GM19467 (cell line): ENCODE results near the gene DRAM1.
"Not testable (repeated sequence)": the region's sequence is repeated elsewhere in the genome, so short reads cannot be mapped to it uniquely, and the experiment has no call there.

ENCODE experiments used
- ATAC-seq: cut with Tn5 transposase; IDR thresholded peaks from one replicate; pipeline ENCODE4 v1.9.1; 2021; ENCODE audit warnings: mild to moderate bottlenecking, moderate library complexity; ENCODE audit not compliant: unreplicated experiment

DRAM1 gene, protein sequence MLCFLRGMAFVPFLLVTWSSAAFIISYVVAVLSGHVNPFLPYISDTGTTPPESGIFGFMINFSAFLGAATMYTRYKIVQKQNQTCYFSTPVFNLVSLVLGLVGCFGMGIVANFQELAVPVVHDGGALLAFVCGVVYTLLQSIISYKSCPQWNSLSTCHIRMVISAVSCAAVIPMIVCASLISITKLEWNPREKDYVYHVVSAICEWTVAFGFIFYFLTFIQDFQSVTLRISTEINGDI

DNA sequence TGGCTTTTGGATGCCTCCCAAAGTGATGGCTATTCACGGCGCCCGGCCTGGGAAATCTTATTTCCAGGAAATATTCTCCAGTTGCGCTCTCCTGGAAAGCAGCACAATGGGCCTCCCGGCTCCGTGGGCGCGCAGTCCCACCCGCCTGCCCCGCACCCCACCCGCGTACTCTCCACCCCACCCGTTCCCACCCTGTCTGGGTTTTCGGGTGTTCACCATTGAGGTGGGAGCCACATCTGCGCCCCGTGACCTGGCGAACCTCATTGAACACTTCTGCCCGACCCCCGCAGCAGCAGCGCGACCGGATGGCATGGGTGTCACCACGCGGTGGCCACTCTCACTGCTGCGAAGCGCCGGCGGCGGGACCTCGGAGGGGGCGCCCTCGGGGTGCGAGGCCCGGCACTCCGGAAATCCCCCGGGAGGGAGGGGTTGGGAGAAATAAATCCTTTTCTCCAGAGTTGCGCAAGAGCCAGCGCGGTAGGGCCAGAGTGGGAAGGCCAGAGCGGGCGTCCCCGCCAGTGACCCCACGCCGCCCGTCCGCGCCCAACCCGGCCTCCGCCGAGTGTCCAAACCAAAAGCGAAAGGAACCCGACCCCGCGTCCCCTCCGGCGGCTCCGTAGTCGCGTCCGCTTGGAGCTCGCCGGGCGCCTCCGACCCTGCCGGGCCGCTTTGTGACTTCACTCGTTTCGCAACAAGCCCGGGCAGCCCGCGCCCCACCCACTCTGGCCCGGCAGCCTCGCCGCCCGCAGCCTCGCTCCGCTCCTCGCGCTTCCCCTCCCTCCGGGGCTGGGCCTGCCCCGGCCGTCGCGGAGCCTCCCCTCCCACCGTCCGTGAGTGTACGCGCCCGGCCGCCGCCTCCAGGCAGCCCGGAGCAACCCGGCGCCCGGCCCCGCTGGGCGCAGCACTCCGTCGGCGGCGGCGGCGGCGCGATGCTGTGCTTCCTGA lies at the start of gene DRAM1:
TSS of gene DRAM1 (plus strand) at position 720 of the 945 bp plus-strand sequence. CDS start at position 930, 210 bp downstream.
- ATAC-seq: peak; percentile 86

DNA sequence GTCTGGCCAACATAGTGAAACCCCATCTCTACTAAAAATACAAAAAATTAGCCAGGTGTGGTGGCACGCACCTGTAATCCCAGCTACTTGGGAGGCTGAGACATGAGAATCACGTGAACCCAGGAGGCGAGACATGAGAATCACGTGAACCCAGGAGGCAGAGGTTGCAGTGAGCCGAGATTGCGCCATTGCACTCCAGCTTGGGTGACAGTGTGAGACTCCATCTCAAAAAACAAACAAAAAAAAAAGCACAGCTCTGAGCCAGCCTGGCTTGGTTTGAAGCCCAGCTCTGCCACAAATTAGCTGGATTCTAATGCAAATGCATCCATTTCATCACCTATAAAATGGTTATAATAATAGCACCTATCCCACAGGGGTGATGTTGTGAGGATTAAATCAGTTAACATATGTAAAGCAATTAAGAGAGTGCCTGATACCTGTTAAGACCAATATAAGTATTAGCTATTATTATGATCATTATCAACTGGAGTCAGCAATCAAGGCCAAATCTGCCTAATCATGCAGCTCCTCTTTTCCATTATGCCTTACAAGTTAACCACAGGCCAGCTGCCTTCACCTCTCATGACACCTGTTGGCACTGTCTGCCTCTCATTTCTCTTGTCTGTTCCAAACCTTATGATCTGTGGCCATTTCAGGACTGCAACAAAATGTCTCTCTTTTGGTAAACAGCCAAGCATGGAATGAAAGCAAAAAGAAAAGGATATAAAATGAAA lies 48.8 kb upstream of the DRAM1 start:
- ATAC-seq: no peak

DNA sequence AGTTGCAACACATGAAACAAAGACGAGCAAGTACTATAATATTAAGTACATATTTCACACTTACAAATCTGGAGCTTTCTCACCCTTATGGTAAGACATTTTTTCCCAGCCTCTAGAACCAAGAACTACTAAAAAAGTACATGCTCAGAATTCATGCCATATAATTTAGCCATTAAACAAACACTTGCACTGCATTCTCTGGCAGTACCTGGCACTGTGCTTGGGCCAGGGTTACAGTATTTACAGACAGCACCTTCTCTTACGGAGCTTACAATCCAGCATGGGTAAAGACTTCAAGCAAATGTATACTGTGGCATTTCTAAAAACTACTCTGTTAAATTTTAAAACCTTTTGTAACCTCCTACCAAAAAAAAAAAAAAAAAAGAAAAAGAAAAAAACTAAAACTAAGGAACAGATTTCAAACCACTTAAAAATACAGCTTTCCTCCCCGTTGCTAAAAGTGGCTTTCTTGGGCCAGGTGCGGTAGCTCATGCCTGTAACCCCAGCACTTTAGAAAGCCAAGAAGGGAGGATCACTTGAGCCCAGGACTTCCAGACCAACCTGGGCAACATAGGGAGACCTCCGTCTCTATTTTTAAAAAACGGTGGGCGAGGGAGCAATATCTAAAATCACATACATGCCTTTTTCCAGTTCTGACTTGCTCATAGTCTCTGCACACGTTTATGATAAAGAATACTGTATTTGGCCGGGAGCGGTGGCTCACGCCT lies 47.6 kb upstream of the DRAM1 start:
- ATAC-seq: no peak

DNA sequence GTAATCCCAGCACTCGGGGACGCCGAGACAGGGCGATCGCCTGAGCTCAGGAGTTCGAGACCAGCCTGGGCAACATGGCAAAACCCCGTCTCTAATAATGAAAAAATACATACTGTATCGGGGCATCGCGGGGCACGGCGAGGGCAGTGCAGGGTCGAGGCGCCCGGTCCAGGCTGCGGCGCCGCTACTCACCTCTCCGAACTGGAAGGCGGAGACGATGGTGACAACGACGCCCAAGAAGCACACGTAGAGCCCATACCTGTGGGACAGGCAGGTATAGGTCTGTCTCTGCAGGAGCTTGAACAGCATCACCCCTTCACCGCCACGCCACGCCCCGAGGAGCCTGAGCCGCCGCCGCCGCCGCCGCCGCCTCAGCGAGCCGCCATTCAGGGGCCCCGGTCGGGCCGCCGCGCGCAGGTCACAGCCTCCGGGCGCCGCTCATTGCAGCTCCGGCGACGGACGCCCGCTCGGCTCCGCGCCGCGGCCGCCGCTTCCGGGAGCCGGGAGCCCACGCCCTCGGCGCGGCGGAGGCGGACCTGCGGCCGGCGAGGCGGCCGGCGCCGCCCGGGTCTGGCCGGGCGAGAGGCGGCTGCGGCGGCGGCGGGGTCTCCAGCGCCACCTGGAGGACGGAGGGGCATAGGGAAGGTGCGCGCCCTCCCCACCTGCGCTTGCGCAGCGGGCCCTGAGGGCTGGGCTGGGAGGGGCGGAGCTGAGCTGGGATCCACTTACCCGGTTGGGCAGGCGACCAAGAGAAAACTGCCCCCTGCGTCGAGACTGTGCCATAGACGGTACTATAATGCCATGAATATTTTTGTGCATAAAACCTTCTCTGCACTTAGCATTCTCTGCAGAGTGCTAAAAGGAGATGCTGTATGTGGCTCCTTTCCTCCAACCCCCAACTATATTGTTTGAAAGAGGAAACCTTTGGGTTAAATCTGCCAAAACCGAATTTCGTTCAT lies 46.7 kb upstream of the DRAM1 start, which contains the start of gene GNPTAB:
TSS of gene GNPTAB (minus strand) at position 593 of the 959 bp plus-strand sequence. CDS start at position 309, 284 bp downstream.
- peak; percentile 94 for ATAC-seq

DNA sequence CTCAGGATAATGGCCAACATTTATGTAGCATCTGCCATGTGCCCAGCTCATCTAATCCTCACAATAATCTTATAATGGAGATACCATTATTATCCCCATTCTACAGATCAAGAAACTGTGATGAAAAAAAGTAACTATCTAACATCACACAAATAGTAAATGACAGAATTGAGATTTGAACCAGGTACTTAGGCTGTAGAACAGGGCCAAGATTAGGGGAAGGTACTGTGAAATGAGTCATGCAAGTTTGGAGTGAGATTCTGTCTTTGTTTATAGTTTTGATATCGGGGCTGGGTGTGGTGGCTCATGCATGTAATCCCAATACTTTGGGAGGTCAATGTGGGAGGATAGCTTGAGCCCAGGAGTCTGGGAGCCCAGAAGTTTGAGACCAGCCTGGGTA lies 45.4 kb upstream of the DRAM1 start:
- no peak for ATAC-seq

DNA sequence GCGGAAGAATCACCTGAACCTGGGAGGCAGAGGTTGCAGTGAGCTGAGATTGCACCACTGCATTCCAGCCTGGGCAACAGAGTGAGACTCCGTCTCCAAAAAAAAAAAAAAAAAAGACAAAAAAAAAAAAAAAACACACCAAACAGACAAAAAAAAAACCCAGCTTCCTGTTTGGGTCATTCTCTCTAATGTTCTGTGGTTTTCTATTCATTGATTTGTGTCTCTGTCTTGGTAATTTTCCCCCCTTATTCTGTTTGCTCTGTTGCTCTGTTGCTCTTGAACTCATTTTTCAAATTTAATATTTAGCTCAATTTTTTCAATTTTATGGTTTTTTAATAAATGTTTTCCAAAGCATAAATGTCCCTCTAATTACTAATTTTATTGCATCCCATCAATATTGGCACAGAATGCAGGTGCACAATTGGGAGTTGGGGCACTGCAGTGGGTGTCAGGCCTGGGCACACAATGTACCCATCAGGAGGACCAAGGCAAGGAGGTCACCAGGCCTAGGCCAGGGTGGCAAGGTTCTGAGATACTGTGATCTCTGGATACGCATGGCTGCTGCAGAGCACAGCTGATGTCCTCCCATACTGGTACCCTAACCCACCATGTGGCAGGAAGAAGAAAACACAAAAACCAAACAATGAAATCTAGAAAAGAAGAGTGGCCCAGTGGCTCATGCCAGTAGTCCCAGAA lies 38.6 kb upstream of the DRAM1 start:
- ATAC-seq: no peak

DNA sequence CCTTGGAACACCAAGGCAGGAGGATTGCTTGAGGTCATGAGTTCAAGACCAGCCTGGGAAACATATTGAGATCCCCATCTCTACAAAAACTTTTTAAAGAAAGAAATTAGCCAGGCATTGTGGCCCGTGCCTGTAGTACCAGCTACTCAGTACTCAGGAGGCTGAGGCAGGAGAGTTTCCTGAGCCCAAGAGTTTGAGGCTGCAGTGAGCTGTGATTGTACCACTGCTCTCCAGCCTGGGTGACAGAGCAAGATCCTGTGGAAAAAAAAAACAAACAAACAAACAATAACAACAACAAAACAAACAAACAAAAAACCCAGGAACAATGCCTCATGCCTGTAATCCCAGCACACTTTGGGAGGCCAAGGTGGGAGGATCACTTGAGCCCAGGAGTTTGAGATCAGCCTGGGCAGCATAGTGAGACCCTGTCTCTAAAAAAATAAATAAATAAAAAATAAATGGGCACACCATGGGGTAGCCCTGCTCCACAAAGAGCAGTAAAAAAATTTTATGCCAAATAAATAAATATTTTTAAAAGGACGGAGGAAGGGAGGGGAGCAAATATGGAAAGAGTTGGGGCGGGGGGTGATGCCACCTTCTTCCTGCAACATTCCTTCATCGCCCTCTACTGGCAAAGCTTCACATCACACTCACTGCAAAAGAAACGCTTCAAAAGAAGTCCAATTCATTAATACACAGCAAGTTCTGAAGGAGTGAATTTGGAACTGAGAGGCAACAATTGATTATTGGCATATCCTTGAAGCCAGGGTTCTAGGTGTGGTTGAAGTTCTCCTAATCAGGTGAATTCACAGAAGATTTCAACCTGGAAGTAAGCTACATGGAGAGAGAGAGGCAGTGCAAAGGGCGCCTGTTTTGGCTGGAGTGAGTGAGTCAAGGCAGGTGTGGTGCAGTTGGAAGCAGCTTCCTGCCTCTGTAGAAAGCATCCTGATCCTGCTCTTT lies 37.8 kb upstream of the DRAM1 start:
- no peak for ATAC-seq

DNA sequence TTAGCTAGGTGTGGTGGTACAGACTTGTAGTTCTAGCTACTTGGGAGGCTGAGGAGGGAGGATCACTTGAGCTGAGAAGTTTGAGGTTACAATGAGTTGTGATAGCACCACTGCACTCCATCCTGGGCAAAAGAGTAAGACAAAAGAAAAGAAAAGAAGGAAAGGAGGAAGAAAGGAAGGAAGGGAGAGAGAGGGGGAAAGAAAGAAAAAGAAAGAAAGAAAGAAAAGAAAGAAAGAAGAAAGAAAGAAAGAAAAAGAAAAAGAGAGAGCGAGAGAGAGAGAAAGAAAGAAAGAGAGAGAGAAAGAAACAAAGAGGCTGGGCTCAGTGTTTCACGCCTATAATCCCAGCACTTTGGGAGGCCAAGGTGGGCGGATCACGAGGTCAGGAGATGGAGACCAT lies 36.3 kb upstream of the DRAM1 start:
- ATAC-seq: no peak

DNA sequence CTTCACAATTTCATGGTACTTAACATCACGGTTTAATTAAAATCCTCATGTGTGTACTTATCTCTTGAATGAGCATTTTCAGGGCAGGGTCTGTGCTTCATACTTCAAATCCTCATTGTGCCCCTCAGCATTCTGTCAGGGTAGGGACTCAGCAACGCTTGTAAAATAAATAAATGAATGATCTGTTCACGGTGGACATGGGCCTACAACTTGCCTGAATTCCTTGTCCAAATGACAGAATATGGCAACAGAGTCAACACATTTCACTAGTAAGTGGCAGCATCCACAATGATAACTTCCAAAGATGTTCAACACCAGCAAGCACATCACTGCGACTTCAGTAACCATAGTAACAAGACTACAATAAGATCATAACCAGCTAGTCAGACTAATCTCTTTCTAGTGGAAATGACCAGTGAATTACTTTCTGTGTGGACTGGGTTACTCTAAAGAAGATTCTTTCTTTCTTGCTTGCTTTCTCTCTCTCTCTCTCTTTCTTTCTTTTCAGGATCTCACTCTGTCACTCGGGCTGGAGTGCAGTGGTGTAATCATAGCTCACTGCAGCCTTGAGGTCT lies 32.2 kb upstream of the DRAM1 start:
- ATAC-seq: no peak

DNA sequence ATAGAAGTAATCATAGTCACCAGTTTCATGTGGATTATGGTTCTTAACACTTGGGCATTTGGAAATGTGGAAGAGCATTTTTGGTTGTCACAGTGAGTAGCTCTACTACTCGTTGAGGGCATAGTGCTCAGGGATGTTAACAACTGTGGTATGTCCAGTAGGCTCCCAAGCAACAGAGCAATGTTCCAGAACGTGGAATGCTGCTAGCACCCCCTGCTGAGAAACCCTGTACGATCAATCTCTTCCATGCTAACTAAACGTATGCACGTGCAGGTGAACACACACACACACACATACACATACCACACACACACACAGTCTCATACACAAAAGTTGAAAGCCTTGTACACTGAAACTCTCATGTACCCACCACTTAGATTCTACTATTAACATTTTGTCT lies 30.1 kb upstream of the DRAM1 start:
- ATAC-seq: no peak

DNA sequence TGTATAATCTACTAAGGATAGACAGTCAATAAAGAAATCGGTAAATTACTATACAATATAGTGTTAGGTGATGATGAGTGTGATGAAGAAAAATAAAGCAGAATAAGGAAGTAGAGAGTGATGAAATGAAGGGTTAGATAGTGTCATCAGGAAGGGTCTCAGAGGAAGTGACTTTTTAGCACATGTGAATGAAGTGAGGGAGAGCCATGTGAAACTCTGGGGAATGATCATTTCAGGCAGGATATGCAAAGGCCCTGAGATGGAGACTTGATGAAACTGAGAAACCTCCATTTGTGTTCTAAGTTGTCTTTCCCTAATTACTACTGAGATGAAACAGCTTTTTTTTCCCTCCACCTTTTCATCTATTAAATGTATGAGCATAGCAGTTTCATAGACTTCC lies 27.2 kb upstream of the DRAM1 start:
- no peak for ATAC-seq

DNA sequence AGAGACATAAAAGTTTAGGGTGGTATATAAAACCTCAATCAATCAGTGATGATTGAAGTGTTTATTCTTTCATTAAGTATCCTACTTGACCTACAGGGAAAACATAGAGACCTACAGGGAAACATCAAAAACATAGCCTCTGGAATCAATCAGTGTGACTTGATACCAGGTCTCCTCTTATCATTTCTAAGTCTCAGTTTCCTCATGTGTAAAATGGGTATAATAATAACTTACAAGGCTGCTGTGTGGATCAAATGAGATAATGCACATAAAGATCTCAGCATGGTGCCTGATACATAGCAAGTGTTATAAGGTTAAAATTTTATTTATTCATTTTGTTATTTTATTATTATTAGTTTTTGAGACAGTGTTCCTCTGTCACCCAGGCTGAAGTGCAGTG lies 24.4 kb upstream of the DRAM1 start:
- ATAC-seq: no peak

DNA sequence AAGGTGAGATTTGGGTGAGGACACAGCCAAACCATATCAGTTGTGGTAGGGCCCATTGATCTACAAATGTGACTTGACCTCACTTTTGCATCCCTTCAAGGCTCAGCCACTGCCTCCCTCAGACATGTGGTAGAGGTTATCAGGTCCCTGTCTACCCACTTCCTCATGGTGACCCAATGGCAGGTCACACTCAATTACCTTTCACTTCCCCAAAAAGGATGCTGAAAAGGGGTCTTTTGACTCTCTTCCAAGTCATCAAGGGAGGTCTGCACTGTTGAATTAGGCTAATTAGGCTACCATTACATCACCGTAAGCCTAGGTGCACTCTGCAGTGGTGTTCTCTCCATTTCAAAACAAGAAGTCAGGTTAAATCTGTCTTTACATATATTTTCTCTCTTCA lies 22.6 kb upstream of the DRAM1 start:
- ATAC-seq: peak; percentile 58

DNA sequence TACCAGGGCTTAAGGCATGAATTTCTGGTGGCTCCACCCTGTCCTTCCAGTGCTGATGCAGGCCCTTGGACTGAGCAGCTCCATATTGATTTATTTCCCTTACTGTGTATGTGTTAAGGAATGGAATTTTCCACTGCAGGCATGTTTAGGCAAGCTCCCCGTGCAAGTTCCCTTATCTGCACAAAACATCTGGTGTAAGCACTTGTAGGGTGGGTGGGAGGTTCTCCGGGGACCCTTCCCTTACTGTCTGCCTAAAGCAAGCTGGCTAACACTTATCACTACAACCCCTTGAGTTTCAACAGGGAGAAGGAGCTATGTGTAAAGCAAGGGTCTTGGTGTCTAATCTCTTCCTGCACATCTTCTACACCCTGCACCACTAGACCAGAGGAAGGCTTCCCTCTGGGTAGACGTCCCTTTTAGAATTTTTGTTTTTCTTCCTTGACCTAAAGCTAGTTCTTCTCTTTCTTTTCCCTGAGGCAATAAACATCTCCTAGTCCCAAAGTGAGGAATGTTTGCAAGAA lies 22.0 kb upstream of the DRAM1 start:
- no peak for ATAC-seq

DNA sequence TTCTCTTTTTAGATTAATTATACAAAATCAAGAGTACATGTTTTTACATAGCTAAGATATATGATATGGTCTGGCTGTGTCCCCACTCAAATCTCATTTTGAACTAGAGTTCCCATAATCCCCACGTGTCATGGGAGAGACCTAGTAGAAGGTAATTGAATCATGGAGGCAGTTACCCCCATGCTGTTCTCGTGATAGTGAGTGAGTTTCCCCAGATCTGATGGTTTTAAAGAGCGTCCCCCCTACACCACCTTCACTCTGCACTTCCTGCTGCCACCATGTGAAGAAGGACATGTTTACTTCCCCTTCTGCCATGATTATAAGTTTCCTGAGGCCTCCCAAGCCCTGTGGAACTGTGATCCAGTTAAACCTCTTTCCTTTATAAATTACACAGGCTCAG lies 21.4 kb upstream of the DRAM1 start:
- ATAC-seq: no peak

DNA sequence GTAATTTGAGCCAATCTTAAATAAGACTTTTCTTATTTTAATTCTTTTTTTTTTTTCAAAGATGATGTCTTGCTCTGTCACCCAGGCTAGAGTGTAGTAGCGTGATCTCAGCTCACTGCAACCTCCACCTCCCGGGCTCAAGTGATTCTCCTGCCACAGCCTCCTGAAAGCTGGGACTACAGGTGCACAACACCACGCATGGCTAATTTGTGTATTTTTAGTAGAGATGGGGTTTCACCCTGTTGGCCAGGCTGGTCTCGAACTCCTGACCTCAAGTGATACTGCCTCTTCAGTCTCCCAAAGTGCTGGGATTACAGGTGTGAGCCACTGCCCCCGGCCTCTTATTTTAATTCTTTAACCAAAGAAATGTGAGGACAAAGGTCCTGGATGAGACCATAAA lies 20.8 kb upstream of the DRAM1 start:
- ATAC-seq: not testable (repeated sequence)

DNA sequence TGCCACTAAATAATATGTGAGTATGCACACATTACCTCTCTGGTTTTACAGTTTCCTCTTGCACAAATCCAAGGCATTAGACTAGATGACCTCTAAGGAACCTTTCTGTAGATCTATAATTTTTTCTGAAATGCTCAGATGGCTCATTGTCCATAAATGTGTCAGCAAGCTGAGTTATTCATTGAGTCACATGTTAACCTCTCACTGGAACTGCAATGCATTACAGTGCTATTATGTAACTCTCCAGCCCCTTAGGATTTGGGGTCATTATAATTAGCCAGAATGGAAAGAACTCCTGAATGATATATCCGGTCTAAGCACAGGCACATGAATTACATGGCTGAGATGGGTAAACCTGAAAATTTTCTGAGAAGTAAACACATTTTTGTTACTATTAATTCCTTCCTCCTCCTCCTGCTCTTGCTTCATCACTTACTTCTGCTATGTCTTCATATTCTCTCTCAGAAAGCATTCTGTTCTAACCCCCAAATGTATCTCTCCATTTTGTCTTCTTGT lies 20.3 kb upstream of the DRAM1 start:
- peak; percentile 38 for ATAC-seq
